C4-2B (cell line): ENCODE measurements around the gene CLEC1A.

Experiments used
- H3K27ac ChIP-seq: fragments of 450-650 bp; 2 replicates; pipeline ENCODE4 v1.5.1; 2017
- CTCF ChIP-seq: fragments of 450-650 bp; conservative IDR thresholded peaks from 2 replicates; pipeline ENCODE4 v1.5.1; 2017; ENCODE audit warnings: mild to moderate bottlenecking
- ZFX ChIP-seq: fragments of 450-650 bp; IDR thresholded peaks from 2 replicates; pipeline ENCODE4 v1.6.1; 2017

CLEC1A gene

GRCh38 chr12:10131111-10131690 is 32.4 kb upstream of the CLEC1A start:
- TF ChIP-seq ZFX (no peak), CTCF (no peak)
- peak overlapping the region; percentile 42; the same call in 1 of the 2 replicates for H3K27ac ChIP-seq

DNA sequence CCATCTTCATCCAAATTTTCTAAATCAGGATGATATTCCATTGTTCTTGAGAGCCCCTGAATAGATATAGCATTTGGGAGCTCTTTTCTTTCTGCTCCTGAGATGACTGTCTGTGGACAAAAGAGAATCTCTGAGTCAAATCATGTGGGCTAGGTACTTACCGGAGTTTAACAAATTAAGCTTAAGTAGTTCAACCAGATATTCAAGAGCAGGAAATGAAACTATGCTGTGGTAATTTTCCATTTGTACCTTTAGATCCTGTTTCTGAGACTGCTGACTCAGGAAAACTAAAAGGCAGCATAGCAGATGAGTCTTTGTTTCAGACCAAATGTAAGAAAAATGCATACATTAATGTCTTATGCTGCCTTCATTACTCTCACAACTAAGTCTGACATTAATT is 31.3 kb upstream of the CLEC1A start, which contains the start of gene CLEC7A:
CLEC7A (minus strand) TSS at position 158 of the 400 bp plus-strand sequence; CDS start at position 41, 117 bp downstream.
- TF ChIP-seq CTCF (no peak), ZFX (no peak)
- H3K27ac ChIP-seq, result peak within 1 kb of the TSS; percentile 39

DNA sequence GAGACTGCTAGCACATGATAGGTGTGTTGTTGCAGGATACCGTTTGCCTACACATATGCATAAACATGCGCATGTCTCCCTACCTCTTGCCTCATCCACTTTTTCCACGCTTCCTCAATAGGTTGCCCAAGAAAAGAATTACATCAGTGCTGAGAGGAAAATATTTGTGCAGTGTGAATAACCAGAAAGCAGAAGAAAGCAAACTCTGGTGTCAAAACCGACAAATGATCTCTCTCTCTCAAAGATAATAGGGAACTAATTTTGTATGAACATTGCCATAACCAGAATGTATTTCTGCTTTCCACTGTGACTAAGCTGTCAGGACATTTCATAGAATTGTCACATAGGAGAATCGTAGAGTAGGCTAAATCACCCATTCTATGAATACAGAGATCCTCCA is 29.9 kb upstream of the CLEC1A start:
- TF ChIP-seq CTCF, result no peak
- TF ChIP-seq ZFX, result no peak
- no peak overlapping the region for H3K27ac ChIP-seq

DNA sequence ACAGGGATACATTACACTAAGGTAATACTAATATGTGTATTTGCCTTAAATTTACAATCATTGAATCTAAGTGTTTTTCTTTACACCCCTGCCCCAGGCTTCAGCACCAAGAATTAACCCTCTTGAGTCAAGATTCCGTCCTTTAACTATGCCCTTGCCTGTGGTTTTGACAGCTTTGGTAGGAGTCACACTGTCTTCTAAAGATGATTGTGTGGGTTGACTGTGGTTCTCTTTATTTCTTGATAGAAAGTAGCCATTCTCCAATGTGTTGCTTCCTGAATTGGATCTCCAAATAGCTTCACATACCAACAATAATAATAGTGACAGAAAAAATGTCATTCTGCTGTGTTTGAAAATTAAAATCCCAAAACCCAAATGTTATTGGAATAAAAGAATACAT is 27.6 kb upstream of the CLEC1A start:
- H3K27ac ChIP-seq, result no peak overlapping the region
- TF ChIP-seq CTCF (no peak), ZFX (no peak)

DNA sequence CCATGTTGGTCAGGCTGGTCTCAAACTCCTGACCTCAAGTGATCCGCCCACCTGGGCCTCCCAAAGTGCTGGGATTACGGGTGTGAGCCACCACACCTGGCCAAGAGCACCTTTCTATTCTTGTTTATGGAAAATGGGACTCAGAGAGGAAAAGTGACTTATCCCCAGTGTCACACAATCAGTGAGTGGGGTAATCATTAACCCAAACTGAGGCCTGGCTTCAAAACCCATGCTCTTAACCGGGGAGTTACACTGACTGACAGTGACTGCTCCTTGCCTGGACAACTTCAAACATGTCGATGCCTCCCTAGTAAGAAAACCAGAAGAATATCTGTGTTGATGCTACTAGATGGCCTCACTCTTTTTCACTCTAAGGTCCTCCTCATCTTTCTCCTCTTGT is 23.9 kb upstream of the CLEC1A start:
- no peak overlapping the region for H3K27ac ChIP-seq
- TF ChIP-seq ZFX, result no peak
- no peak for TF ChIP-seq CTCF

- TF ChIP-seq ZFX (no peak), CTCF (no peak)
- no peak overlapping the region for H3K27ac ChIP-seq
These were observed 22.5 kb upstream of the CLEC1A start for GRCh38 chr12:10121278-10121677.

DNA sequence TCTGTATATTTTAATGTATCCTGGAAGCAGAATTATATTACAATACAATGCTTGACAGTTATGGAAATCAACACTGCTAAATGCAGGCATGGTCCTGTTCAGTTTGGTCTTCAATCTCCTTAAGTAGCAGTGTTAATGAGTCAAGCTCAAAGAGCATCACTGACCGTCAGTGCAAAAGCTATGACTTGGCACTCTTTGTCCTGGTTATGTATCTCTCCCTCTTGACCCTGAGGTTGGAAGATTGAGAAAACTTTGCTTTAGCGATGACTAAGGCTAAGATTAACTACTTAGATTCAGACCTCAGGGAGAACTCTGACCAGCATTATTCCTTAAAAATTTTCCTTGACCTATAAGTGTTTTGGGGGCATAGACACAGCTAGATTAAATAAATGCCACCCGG is 20.3 kb upstream of the CLEC1A start:
- TF ChIP-seq ZFX, result no peak
- TF ChIP-seq CTCF, result no peak
- H3K27ac ChIP-seq, result no peak overlapping the region
